Measurements from ENCODE around the gene KCNQ1OT1.

DNA sequence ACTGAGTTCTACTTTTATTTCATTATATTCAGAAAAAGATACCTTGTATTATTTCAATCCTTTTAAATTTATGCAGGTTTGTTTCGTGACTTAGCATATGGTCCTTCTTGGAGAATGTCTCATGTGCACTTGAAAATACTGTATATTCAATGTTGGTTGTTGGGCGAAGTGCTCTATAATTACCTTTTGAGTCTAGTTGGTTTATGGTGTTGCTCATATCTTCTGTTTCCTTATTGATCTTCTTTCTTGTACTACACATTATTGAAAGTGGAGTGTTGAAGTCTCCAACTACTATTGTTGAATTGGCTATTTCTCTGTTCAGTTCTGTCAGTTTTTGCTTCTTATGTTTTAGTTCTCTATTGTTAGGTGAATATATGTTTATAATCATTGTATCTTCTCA is 90.4 kb downstream of the KCNQ1OT1 start:
- TF ChIP-seq ZC3H10 (CRISPR knock-in tag; IDR thresholded peaks at IDR 0.05) (no peak), ZFP3 (CRISPR knock-in tag; IDR thresholded peaks at IDR 0.05) (no peak), CREB5 (CRISPR knock-in tag; IDR thresholded peaks at IDR 0.05; ENCODE audit: low read depth) (no peak), TCF4 (CRISPR knock-in tag; IDR thresholded peaks at IDR 0.05; ENCODE audit: borderline replicate concordance) (no peak), SNAI2 (CRISPR knock-in tag; IDR thresholded peaks at IDR 0.05) (no peak)
- TF ChIP-seq, protein P1, sequence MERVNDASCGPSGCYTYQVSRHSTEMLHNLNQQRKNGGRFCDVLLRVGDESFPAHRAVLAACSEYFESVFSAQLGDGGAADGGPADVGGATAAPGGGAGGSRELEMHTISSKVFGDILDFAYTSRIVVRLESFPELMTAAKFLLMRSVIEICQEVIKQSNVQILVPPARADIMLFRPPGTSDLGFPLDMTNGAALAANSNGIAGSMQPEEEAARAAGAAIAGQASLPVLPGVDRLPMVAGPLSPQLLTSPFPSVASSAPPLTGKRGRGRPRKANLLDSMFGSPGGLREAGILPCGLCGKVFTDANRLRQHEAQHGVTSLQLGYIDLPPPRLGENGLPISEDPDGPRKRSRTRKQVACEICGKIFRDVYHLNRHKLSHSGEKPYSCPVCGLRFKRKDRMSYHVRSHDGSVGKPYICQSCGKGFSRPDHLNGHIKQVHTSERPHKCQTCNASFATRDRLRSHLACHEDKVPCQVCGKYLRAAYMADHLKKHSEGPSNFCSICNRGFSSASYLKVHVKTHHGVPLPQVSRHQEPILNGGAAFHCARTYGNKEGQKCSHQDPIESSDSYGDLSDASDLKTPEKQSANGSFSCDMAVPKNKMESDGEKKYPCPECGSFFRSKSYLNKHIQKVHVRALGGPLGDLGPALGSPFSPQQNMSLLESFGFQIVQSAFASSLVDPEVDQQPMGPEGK (CRISPR knock-in tag; IDR thresholded peaks at IDR 0.05; ENCODE audit: borderline replicate concordance): no peak
